GM04503 (cell line): ENCODE data around the gene PLCH1.

ENCODE experiments used
- DNase-seq: peaks from one replicate; pipeline ENCODE4 v3.0.0-alpha.2; 2012; ENCODE audit warnings: low read depth

Gene PLCH1

GRCh38 chr3:155608228-155608920, 136.5 kb downstream of the PLCH1 start:
- DNase-seq: no peak

- DNase-seq: no peak
Observed at GRCh38 chr3:155607761-155608160, 137.1 kb downstream of the PLCH1 start.

- DNase-seq: no peak
Observed at GRCh38 chr3:155605571-155605970, 139.3 kb downstream of the PLCH1 start.

- no peak for DNase-seq
Observed at GRCh38 chr3:155604967-155605366, 139.9 kb downstream of the PLCH1 start.

GRCh38 chr3:155604126-155604525, 140.7 kb downstream of the PLCH1 start:
- no peak for DNase-seq

GRCh38 chr3:155603302-155603701, 141.6 kb downstream of the PLCH1 start:
- no peak for DNase-seq

- DNase-seq: no peak
Observed at GRCh38 chr3:155602307-155602706, 142.6 kb downstream of the PLCH1 start.

GRCh38 chr3:155598671-155599070, 146.2 kb downstream of the PLCH1 start:
- no peak for DNase-seq

GRCh38 chr3:155596615-155597014, 148.3 kb downstream of the PLCH1 start:
- no peak for DNase-seq

GRCh38 chr3:155595371-155595770, 149.5 kb downstream of the PLCH1 start:
- DNase-seq: no peak

GRCh38 chr3:155594526-155595187, 150.2 kb downstream of the PLCH1 start:
- no peak for DNase-seq

GRCh38 chr3:155587581-155587980, 157.3 kb downstream of the PLCH1 start:
- DNase-seq: no peak

GRCh38 chr3:155585384-155585783, 159.5 kb downstream of the PLCH1 start:
- DNase-seq: no peak

GRCh38 chr3:155581579-155581978, 163.3 kb downstream of the PLCH1 start:
- no peak for DNase-seq

- DNase-seq: peak; percentile 36
Observed at GRCh38 chr3:155572085-155572484, 172.8 kb downstream of the PLCH1 start.

- DNase-seq: no peak
Observed at GRCh38 chr3:155568295-155568694, 176.6 kb downstream of the PLCH1 start.

- no peak for DNase-seq
Observed at GRCh38 chr3:155560594-155560993, 184.3 kb downstream of the PLCH1 start.

- no peak for DNase-seq
Observed at GRCh38 chr3:155560135-155560534, 184.7 kb downstream of the PLCH1 start.

GRCh38 chr3:155556531-155556930, 188.3 kb downstream of the PLCH1 start:
- DNase-seq: no peak

GRCh38 chr3:155555479-155556060, 189.3 kb downstream of the PLCH1 start:
- no peak for DNase-seq

- no peak for DNase-seq
Observed at GRCh38 chr3:155554777-155555451, 190.0 kb downstream of the PLCH1 start.

- DNase-seq: no peak
Observed at GRCh38 chr3:155553780-155554179, 191.1 kb downstream of the PLCH1 start.

- no peak for DNase-seq
Observed at GRCh38 chr3:155553326-155553725, 191.5 kb downstream of the PLCH1 start.
